Measurements from ENCODE around the gene AUTS2.

AUTS2 gene

GRCh38 chr7:69598081-69598486, at the start of gene AUTS2:
Gene AUTS2 (plus strand): TSS chr7:69598475. CDS start chr7:69599654, 1,179 bp downstream.
- no peak for DNase-seq (ENCODE audit: low read depth)

- no peak for DNase-seq (ENCODE audit: low read depth)
Measured at GRCh38 chr7:69550991-69551390, 47.3 kb upstream of the AUTS2 start.

- DNase-seq (ENCODE audit: low read depth): no peak
Measured at GRCh38 chr7:69553190-69553589, 45.1 kb upstream of the AUTS2 start.

- no peak for DNase-seq (ENCODE audit: low read depth)
Measured at GRCh38 chr7:69561266-69561960, 36.9 kb upstream of the AUTS2 start.

GRCh38 chr7:69564454-69565417, 33.5 kb upstream of the AUTS2 start:
- no peak for DNase-seq (ENCODE audit: low read depth)

GRCh38 chr7:69567800-69568199, 30.5 kb upstream of the AUTS2 start:
- DNase-seq (ENCODE audit: low read depth): no peak

GRCh38 chr7:69568266-69568665, 30.0 kb upstream of the AUTS2 start:
- DNase-seq (ENCODE audit: low read depth): no peak

- no peak for DNase-seq (ENCODE audit: low read depth)
Measured at GRCh38 chr7:69575651-69576050, 22.6 kb upstream of the AUTS2 start.

GRCh38 chr7:69577221-69577620, 21.1 kb upstream of the AUTS2 start:
- no peak for DNase-seq (ENCODE audit: low read depth)

GRCh38 chr7:69585169-69585568, 13.1 kb upstream of the AUTS2 start:
- DNase-seq (ENCODE audit: low read depth): no peak

GRCh38 chr7:69586321-69586720, 12.0 kb upstream of the AUTS2 start:
- DNase-seq (ENCODE audit: low read depth): no peak

- no peak for DNase-seq (ENCODE audit: low read depth)
Measured at GRCh38 chr7:69588773-69589172, 9.5 kb upstream of the AUTS2 start.

- DNase-seq (ENCODE audit: low read depth): no peak
Measured at GRCh38 chr7:69591805-69592204, 6.5 kb upstream of the AUTS2 start.

- no peak for DNase-seq (ENCODE audit: low read depth)
Measured at GRCh38 chr7:69593511-69593910, 4.8 kb upstream of the AUTS2 start.

GRCh38 chr7:69595415-69595814, 2.9 kb upstream of the AUTS2 start:
- no peak for DNase-seq (ENCODE audit: low read depth)

- no peak for DNase-seq (ENCODE audit: low read depth)
Measured at GRCh38 chr7:69596056-69596455, 2.2 kb upstream of the AUTS2 start.

GRCh38 chr7:69596723-69597277, 1.5 kb upstream of the AUTS2 start:
- DNase-seq (ENCODE audit: low read depth): no peak

GRCh38 chr7:69597278-69598076, 798 bp upstream of the AUTS2 start:
- DNase-seq (ENCODE audit: low read depth): no peak

- DNase-seq (ENCODE audit: low read depth): no peak
Measured at GRCh38 chr7:69598487-69599285, 411 bp downstream of the AUTS2 start.

- DNase-seq (ENCODE audit: low read depth): no peak
Measured at GRCh38 chr7:69599286-69599954, 1.1 kb downstream of the AUTS2 start.
